Brain microvascular endothelial cell (primary cell): ENCODE data around the gene TMEM255A.
A peak's percentile ranks its signal among the peaks of the same experiment; 100 is the strongest.

ENCODE experiments used
- DNase-seq: peaks from one replicate; pipeline ENCODE4 v3.0.0-alpha.2; 2020
- H3K27ac ChIP-seq: fragments of 250-450 bp; sonication (Bioruptor Pico); 2 replicates; pipeline ENCODE4 v1.5.1; 2020; ENCODE audit warnings: mild to moderate bottlenecking, moderate library complexity
- H3K27me3 ChIP-seq: fragments of 250-450 bp; sonication (Bioruptor Pico); replicated peaks from 2 replicates; pipeline ENCODE4 v1.5.1; 2020; ENCODE audit warnings: mild to moderate bottlenecking
- H3K36me3 ChIP-seq: fragments of 250-450 bp; sonication (Bioruptor Pico); replicated peaks from 2 replicates; pipeline ENCODE4 v1.5.1; 2020; ENCODE audit warnings: mild to moderate bottlenecking
- H3K4me3 ChIP-seq: 2 replicates; pipeline ENCODE4 v1.5.1; 2011; ENCODE audit warnings: low read depth, mild to moderate bottlenecking, control low read depth, low read length, moderate library complexity
- CTCF ChIP-seq: IDR thresholded peaks from 2 replicates; pipeline ENCODE4 v1.5.1; 2011; ENCODE audit warnings: low read depth, mild to moderate bottlenecking, moderate library complexity, low read length, control low read depth, inconsistent platforms; ENCODE audit errors: missing control alignments
- in situ Hi-C: cut with HindIII; loops from 2 replicates; pipeline ENCODE4 v1.10.0; 2017; ENCODE audit warnings: low sequenced_read_pairs, low pct_ligation_motif_present

TMEM255A gene

GRCh38 chrX:120253784-120254183, 57.5 kb downstream of the TMEM255A start:
- H3K4me3 ChIP-seq: no peak overlapping the region
- TF ChIP-seq CTCF: no peak
- H3K27me3 ChIP-seq: no peaks in the 10 kb centered on the region
- DNase-seq: no peak
- peaks cover 6% of the 10 kb centered on the region for H3K36me3 ChIP-seq
- H3K27ac ChIP-seq: no peak overlapping the region
- in situ Hi-C loops: no loop called here

GRCh38 chrX:120251471-120252011, 59.7 kb downstream of the TMEM255A start:
- peak overlapping the region; percentile 72 for H3K4me3 ChIP-seq
- no peaks in the 10 kb centered on the region for H3K27me3 ChIP-seq
- no peak for DNase-seq
- in situ Hi-C loops: no loop called here
- H3K36me3 ChIP-seq: peaks cover 6% of the 10 kb centered on the region
- no peak for TF ChIP-seq CTCF
- H3K27ac ChIP-seq: peak overlapping the region; percentile 71

DNA sequence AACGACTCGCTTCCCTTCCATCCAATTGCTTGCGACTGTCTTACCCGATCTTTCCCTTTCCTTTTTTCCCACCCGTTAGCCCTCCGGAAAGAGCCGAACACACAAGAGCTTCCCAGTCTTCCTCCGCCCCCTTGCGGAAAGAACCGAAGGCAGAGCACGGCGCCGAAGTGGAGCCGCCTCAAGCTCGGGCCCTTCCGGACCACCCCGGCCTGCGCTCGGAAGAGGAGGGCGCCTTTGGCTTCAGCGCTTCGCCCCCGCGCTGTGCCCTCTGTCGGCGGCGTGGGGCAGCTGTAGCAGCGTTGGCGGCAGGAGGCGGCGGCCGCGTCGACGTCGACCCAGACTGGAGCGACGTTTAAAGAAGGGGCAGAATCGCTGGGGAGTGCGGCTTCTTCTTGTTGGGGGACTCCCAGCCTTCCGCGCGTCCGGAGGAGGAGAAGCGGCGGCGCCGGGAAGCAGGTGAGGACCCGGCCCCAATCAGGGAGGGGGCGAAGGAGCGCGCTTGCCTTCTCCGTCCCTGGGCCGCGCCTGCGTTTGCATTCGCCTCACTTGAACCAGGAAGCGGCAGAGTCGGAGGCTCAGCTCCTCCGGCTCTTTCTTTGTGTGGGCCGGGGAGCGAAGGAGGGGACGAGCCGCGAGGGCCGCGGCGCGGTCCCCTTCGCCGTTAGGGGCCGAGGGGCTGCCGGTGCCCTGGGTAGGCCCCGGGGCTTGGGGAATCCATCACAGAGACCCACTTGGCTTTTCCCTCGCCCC, 60.6 kb downstream of the TMEM255A start, which contains the start of gene ZBTB33:
ZBTB33 (plus strand) TSS at position 291 of the 750 bp plus-strand sequence. CDS start 2,604 bp downstream, outside the sequence.
- H3K36me3 ChIP-seq: peaks cover 6% of the 10 kb centered on the region
- TF ChIP-seq CTCF: peak; percentile 59
- H3K4me3 ChIP-seq: peak within 1 kb of the TSS; percentile 72
- DNase-seq: peak; percentile 86
- H3K27ac ChIP-seq: peak within 1 kb of the TSS; percentile 71
- in situ Hi-C loops: no loop called here
- H3K27me3 ChIP-seq: no peaks in the 10 kb centered on the region

- Histone ChIP-seq H3K27ac (peak overlapping the region; percentile 59), H3K36me3 (no peaks in the 10 kb centered on the region), H3K4me3 (peak overlapping the region; percentile 72), H3K27me3 (no peaks in the 10 kb centered on the region)
- TF ChIP-seq CTCF: peak; percentile 2
- in situ Hi-C loops: no loop called here
- peak; percentile 61 for DNase-seq
Measured at GRCh38 chrX:120244735-120245498, 66.3 kb downstream of the TMEM255A start.

DNA sequence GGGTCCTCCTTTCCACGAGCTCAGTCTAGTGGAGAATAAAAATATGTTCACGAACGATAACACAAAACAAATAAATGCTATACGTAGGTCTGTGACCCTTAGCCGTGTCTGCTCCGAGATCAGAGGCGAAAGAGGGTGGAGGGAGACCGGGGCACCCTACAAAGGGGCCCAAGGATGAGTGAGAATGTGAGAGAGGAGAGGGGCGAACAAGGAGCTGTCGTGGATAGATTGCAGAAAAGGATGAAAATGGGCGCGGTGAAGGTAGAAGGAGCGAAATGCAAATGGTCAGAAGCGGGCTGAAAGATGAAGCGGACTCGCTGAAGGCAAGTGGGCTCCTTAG, 66.9 kb downstream of the TMEM255A start:
- H3K36me3 ChIP-seq: no peaks in the 10 kb centered on the region
- no peaks in the 10 kb centered on the region for H3K27me3 ChIP-seq
- no peak for TF ChIP-seq CTCF
- in situ Hi-C loops: no loop called here
- no peak for DNase-seq
- peak overlapping the region; percentile 72 for H3K4me3 ChIP-seq
- H3K27ac ChIP-seq: peak overlapping the region; percentile 59
